Bronchus fibroblast of lung (primary cell): ENCODE data around the gene DGCR6L. TPM values are rescaled to one million over a fixed set of nuclear protein-coding genes. Genes with fewer than 3 reads are reported as not detected.

Experiments used
- total RNA-seq: library from RNA; depleted of rRNA; stranded (reverse); fragments of >200 nt; gene quantifications from 2 replicates; pipeline ENCODE4 v1.2.3, GENCODE V29; 2015

DGCR6L gene
- 69.3 and 79.8 TPM in 2 replicates for total RNA-seq

DNA sequence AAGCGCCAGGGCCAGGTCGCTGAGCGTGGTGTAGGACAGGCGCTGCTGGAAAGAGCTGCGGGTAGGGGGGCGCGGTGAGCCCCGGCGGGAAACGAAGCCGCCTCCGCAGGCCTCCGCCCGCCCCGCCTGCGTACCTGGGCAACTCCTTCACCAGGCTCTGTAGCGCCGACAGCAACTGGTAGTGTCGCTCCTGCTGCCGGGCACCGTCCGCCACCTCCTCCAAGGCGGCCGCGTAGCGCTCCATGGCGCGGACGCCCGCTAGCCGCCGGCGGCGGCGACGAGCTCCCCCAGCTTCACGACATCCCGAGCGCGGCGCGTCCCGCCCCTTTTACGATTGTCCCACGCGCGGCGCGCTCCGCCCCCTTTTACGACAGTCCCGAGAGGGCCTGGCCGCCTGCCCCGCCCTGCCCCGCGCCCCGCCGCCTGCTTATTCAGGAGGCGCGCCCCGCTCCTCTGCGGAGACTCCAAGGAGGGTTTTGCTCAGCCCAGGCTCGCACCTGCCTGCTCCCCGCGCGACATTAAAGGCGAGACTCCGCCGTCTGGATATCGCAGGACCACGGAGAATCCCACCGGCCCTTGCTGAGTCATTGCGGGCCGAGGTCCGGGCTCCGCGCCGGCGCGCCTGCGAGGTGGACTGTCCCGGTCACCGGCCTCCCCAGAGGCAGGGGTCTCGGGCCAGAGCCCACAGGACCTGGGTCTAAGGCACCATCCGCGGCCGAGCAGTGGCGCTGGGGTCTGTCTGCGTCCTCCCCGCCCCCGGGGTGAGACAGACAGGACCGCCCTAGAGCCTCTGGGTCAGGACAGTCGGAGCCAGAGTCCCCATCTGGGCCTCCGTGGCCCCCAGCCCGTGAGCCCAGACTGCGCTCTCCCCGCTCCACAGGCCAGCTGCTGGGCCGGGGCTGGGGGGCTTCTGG is at the start of gene DGCR6L:
Gene DGCR6L, minus strand, starts transcription at position 316 of the 914 bp plus-strand sequence. Its CDS starts 72 bp downstream, at position 244.

DNA sequence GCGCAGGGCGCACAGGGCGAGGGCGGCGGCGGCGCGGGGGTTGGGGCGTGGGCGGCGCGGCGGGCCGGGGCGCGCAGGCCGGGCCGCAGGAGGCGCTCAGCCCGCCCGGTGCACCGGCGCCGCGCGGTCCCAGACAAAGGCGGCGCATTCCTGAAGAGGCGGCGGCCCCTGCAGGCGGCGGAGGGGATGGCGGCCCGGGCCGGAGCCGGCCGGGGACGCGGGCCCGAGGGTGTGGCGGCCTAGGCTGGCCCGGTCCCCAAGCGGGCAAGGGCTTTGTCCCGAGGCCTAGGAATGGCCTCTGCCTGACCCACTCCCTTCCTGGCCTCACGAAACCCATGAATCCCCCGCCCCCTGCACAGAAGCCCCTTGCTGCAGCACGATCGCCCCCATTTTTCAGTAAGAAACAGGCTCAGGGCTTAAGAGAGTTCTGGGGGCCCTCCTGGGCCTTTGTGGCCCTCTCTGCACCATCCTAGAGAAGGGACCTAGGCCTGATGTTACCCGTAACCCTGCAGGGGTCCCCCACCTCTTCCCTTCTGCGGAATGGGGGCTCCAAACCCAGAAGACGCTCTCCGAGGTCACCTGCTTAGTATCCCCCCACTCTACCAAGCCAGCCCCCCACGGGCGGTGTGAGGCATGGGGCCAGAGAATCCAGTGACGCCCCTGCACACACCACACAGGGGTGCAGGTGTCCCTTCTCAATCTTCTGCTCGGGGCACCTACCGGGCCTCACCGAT is 51.4 kb downstream of the DGCR6L start, which contains the start of gene RTN4R:
Gene RTN4R, minus strand, starts transcription at position 40 of the 734 bp plus-strand sequence. CDS start 226 bp downstream, outside the sequence.

Other genes starting within 250 kb of the DGCR6L start
- gene DGCR8, start 239.8 kb downstream of the DGCR6L start, total RNA-seq = 13.4 and 14.1 TPM in 2 replicates
- 679 and 792 TPM in 2 replicates for gene RANBP1, start 204.0 kb downstream of the DGCR6L start, total RNA-seq
- gene TRMT2A, start 202.8 kb downstream of the DGCR6L start, total RNA-seq = 27.1 and 35.5 TPM in 2 replicates
- gene ZDHHC8, start 188.3 kb downstream of the DGCR6L start, total RNA-seq = 20.8 and 24.5 TPM in 2 replicates
- 0.15 TPM in 1 of 2 replicates, not detected in the other for gene CCDC188, start 169.0 kb downstream of the DGCR6L start, total RNA-seq
- gene RTN4R, start 51.7 kb downstream of the DGCR6L start, total RNA-seq = 3.2 and 3.4 TPM in 2 replicates
- 8.8 and 8.9 TPM in 2 replicates for gene ZNF74, start 74.1 kb upstream of the DGCR6L start, total RNA-seq
- gene SCARF2, start 117.8 kb upstream of the DGCR6L start, total RNA-seq = 31.7 and 32.1 TPM in 2 replicates
- gene KLHL22, start 175.7 kb upstream of the DGCR6L start, total RNA-seq = 21.3 and 24.0 TPM in 2 replicates
- gene MED15, start 187.6 kb upstream of the DGCR6L start, total RNA-seq = 45.0 and 50.3 TPM in 2 replicates